OCI-LY3 (cell line): ENCODE results near the gene ZNRD2.

ENCODE experiments used
- EZH2phosphoT487 ChIP-seq: fragments of 200-600 bp; shearing (Covaris generic); IDR thresholded peaks from 2 replicates; pipeline ENCODE4 v1.6.1; 2018; ENCODE audit warnings: antibody characterized with exemption, mixed run types, low read depth
- TF ChIP-seq, protein P1 (sequence below): fragments of 200-600, 300-600 bp; sonication (generic); IDR thresholded peaks from 2 replicates; pipeline ENCODE4 v1.5.1; 2014; ENCODE audit warnings: antibody characterized with exemption, low read length, low read depth

DNA sequence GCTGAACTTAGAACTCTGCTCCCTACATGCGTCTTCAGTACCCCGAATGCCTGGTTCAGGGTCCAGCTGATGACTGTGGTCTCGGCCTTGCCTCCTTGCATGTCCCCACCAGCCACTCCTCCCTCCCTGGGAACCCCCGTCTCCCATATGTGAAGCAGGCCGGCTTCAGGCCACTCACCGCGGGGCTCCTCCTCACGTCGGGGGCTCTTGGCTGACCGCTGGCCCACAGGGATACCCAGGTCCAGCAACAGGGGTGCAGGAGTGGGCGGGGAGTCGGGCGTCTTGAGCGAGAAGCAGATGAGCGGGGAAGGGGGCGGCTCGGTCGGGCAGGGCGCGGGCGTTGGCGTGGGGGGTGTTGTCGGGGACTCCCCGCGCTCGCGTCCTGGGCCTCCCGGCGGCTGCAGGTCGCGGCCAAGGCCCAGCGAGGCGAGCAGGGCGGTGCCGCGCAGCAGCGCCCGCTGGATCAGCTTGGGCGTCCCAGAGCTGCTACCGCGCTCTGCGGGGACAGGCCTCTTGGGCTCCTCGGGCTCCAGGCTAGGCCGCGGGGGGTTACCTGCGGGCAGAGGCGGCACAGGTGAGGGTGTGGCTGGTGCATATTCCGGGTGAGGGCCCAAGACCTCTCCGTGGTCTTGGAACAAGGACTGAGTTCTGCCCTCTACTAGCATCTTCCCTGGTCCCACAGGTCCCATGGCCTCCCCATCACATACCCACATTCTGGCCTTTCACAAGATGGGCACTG lies 29.1 kb downstream of the ZNRD2 start:
- no peak for TF ChIP-seq EZH2phosphoT487
- TF ChIP-seq, protein P1, sequence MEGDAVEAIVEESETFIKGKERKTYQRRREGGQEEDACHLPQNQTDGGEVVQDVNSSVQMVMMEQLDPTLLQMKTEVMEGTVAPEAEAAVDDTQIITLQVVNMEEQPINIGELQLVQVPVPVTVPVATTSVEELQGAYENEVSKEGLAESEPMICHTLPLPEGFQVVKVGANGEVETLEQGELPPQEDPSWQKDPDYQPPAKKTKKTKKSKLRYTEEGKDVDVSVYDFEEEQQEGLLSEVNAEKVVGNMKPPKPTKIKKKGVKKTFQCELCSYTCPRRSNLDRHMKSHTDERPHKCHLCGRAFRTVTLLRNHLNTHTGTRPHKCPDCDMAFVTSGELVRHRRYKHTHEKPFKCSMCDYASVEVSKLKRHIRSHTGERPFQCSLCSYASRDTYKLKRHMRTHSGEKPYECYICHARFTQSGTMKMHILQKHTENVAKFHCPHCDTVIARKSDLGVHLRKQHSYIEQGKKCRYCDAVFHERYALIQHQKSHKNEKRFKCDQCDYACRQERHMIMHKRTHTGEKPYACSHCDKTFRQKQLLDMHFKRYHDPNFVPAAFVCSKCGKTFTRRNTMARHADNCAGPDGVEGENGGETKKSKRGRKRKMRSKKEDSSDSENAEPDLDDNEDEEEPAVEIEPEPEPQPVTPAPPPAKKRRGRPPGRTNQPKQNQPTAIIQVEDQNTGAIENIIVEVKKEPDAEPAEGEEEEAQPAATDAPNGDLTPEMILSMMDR: no peak
